ENCODE results near the gene PALLD. TPM values are rescaled to one million over a fixed set of nuclear protein-coding genes. Genes with fewer than 3 reads are reported as not detected.

The PALLD gene
- total and polyA plus RNA-seq, 2 donors (not counting 3 experiments of a cell fraction or from before 2014, with no cell fraction given) = 13.4 to 48.2 TPM

DNA sequence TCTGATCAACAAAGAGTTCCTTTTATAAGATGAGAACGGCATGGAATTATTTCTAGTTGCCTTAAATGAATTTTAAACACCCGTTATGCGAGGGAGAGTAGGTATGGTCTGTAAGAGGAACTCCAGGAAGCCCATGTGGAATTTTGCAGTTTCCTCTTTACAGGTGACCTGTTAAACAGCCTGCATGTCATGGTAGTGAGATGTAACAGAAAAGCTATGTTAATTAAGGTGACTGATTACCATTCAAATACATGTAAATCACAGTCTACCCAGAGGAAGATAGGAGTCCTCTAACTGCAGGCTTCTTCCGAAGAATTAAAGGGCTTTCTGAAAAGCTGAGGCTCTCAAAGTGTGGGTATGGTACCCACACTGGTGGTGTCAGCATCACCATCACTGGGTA lies 349.6 kb downstream of the PALLD start:
- Histone ChIP-seq H2AFZ (ENCODE audit: low read depth, low read length) (no peak overlapping the region), H3K4me3 (replicated peaks in 1 of 3; ENCODE audit: insufficient read depth in 1 of 3, low read depth in 1 of 3, low read length in 3 of 3) (no peak overlapping the region), H3K9ac (replicated peaks; ENCODE audit: extremely low read depth, insufficient read depth, low read length) (no peak overlapping the region), H3K4me1 (ENCODE audit: control insufficient read depth, extremely low read depth, insufficient read depth, low read length) (peaks cover 16% of the 10 kb centered on the region), H3K36me3 (ENCODE audit: control insufficient read depth in 2 of 2, extremely low read depth in 1 of 2, insufficient read depth in 2 of 2, low read length in 2 of 2) (peaks cover 0 to 2% of the 10 kb centered on the region in 2 experiments), H3K27me3 (ENCODE audit: control insufficient read depth in 2 of 2, insufficient read depth in 2 of 2, low read length in 2 of 2) (no peaks in the 10 kb centered on the region), H3K4me2 (ENCODE audit: insufficient read depth, low read length) (no peak overlapping the region), H4K20me1 (replicated peaks; ENCODE audit: control insufficient read depth, extremely low read depth, insufficient read depth, low read length) (peaks cover 2% of the 10 kb centered on the region), H3K9me3 (replicated peaks; ENCODE audit: control insufficient read depth, insufficient read depth, low read length) (no peaks in the 10 kb centered on the region), H3K9me1 (replicated peaks; ENCODE audit: control insufficient read depth, extremely low read depth, insufficient read depth, low read length) (no peaks in the 10 kb centered on the region), H3K79me2 (ENCODE audit: control insufficient read depth, insufficient read depth, low read length) (no peaks in the 10 kb centered on the region), H3K27ac (ENCODE audit: insufficient read depth, low read depth, low read length) (no peak overlapping the region)
- DNase-seq (ENCODE audit: low read depth, low spot score) = no peak
- no TSS peak for BruUV-seq (replicated peaks)
- FAIRE-seq = no peak
- TF ChIP-seq, protein P1, sequence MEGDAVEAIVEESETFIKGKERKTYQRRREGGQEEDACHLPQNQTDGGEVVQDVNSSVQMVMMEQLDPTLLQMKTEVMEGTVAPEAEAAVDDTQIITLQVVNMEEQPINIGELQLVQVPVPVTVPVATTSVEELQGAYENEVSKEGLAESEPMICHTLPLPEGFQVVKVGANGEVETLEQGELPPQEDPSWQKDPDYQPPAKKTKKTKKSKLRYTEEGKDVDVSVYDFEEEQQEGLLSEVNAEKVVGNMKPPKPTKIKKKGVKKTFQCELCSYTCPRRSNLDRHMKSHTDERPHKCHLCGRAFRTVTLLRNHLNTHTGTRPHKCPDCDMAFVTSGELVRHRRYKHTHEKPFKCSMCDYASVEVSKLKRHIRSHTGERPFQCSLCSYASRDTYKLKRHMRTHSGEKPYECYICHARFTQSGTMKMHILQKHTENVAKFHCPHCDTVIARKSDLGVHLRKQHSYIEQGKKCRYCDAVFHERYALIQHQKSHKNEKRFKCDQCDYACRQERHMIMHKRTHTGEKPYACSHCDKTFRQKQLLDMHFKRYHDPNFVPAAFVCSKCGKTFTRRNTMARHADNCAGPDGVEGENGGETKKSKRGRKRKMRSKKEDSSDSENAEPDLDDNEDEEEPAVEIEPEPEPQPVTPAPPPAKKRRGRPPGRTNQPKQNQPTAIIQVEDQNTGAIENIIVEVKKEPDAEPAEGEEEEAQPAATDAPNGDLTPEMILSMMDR (IDR thresholded peaks at IDR 0.05; ENCODE audit: extremely low read depth in 1 of 2, insufficient read depth in 1 of 2, low read depth in 1 of 2, low read length in 2 of 2) = no peak
- TF ChIP-seq POLR2A (IDR thresholded peaks at IDR 0.05; ENCODE audit: low read depth, low read length) (no peak), EZH2 (IDR thresholded peaks at IDR 0.05; ENCODE audit: borderline replicate concordance, low read depth, low read length, severe bottlenecking) (no peak), MYC (IDR thresholded peaks at IDR 0.05; ENCODE audit: low read depth, low read length) (no peak), POLR2AphosphoS5 (IDR thresholded peaks at IDR 0.05; ENCODE audit: insufficient read depth, low read depth, low read length) (no peak), JUN (IDR thresholded peaks at IDR 0.05; ENCODE audit: borderline replicate concordance, insufficient read depth, insufficient read length, low read depth) (no peak), GATA2 (IDR thresholded peaks at IDR 0.05; ENCODE audit: insufficient read depth, insufficient read length, low read depth, low read length) (no peak), FOS (IDR thresholded peaks at IDR 0.05; ENCODE audit: borderline replicate concordance, insufficient read depth, low read length) (no peak)
- TF ChIP-seq, protein P2, sequence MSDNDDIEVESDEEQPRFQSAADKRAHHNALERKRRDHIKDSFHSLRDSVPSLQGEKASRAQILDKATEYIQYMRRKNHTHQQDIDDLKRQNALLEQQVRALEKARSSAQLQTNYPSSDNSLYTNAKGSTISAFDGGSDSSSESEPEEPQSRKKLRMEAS (IDR thresholded peaks at IDR 0.05; ENCODE audit: insufficient read depth, insufficient read length) = no peak
- ChIA-PET POLR2A (no interaction called here), CTCF (interaction anchor here (1.4 kb wide), 1 partner anchor 15 kb away, joined by 5 read pairs; no protein-coding TSS in a partner anchor)
- dilution Hi-C loops (cut with MboI; ENCODE audit: extremely low pct_ligation_motif_present, low sequenced_read_pairs) = no loop called here
- intact Hi-C loops (cut with micrococcal nuclease) = no loop called here

Data from endothelial cell of umbilical vein (primary cell).